ENCODE results near the gene BCL7B.
"Not testable (repeated sequence)": the region's sequence is repeated elsewhere in the genome, so short reads cannot be mapped to it uniquely, and the experiment has no call there.

BCL7B gene

DNA sequence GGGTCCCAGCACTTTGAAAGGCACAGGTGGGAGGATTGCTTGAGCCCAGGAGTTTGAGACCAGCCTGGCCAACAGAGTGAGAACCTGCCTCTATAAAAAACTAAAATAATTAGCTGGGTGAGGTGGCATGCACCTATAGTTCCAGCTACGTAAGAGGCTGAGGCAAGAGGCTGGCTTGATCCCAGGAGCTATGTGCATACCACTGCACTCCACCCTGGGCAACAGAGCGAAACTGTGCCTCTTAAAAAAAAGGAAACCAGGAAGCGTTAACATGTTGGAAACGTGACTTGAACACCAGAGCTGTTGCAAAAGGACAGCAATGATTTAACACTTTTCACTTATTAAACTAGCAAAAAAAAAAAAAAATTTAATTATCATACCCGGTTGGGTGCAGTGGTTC lies 48.0 kb downstream of the BCL7B start:
- TF ChIP-seq, protein P1, sequence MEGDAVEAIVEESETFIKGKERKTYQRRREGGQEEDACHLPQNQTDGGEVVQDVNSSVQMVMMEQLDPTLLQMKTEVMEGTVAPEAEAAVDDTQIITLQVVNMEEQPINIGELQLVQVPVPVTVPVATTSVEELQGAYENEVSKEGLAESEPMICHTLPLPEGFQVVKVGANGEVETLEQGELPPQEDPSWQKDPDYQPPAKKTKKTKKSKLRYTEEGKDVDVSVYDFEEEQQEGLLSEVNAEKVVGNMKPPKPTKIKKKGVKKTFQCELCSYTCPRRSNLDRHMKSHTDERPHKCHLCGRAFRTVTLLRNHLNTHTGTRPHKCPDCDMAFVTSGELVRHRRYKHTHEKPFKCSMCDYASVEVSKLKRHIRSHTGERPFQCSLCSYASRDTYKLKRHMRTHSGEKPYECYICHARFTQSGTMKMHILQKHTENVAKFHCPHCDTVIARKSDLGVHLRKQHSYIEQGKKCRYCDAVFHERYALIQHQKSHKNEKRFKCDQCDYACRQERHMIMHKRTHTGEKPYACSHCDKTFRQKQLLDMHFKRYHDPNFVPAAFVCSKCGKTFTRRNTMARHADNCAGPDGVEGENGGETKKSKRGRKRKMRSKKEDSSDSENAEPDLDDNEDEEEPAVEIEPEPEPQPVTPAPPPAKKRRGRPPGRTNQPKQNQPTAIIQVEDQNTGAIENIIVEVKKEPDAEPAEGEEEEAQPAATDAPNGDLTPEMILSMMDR (IDR thresholded peaks at IDR 0.05; ENCODE audit: low read depth, low read length, missing control alignments): no peak
- DNase-seq (ENCODE audit: extremely low read depth, low read depth): no peak
- H3K4me3 ChIP-seq (replicated peaks; ENCODE audit: low read depth, low read length): no peak overlapping the region

DNA sequence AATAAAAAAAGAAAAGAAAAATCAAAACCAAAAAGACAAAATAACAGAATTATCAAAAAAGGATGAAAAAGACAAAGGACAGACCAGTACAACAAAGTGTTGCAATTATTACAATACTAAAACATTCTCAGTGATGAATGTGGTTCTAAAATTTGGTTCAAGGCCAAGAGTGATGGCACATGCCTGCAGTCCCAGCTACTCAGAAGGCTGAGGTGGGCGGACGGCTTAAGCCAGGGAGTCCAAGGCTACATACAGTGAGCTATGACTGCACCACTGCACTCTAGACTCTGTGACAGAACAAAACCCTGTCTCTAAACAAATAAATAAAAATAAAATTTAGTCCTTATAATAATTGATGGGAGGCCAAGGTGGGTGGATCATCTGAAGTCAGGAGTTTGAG lies 49.9 kb downstream of the BCL7B start:
- TF ChIP-seq, protein P1 (IDR thresholded peaks at IDR 0.05; ENCODE audit: low read depth, low read length, missing control alignments): no peak
- no peak overlapping the region for H3K4me3 ChIP-seq (replicated peaks; ENCODE audit: low read depth, low read length)
- DNase-seq (ENCODE audit: extremely low read depth, low read depth): no peak

DNA sequence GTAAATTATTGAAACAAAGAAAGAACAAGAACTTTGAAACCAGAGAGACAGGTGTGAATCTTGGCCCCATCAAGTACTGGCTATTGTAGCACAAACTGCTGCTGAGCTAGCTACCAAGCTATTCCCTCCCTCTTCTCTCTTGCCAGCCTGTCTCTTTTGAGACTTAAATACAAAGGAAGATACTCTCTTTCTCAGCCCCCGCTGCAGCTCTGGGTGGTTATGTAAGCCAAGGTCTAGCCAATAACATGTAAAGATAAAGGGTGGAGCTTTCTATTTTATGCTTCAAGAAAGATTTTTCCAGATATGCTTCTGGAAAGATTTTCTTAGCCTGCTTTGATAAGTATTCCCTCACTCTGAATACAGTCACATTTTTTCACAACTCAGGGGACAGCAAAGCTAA lies 52.6 kb downstream of the BCL7B start:
- DNase-seq (ENCODE audit: extremely low read depth, low read depth): no peak
- TF ChIP-seq, protein P1 (IDR thresholded peaks at IDR 0.05; ENCODE audit: low read depth, low read length, missing control alignments): no peak
- no peak overlapping the region for H3K4me3 ChIP-seq (replicated peaks; ENCODE audit: low read depth, low read length)

DNA sequence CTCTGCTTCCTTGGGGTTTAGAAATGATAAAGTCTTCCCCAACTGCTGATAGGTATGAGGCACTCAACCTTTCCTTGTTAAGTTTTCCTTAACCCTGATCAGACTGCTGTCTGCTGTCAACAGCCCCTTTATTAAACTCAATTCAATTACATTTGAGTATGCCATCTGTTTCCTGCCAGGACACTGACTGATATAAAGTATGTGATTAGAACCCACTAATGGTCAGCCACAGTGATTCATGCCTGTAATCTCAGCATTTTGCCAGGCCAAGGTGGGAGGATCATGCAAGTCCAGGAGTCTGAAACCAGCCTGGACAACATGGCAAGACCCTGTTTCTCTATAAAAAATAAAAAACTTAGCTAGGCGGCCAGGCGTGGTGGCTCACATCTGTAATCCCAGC lies 53.5 kb downstream of the BCL7B start:
- DNase-seq (ENCODE audit: extremely low read depth, low read depth): no peak
- TF ChIP-seq, protein P1 (IDR thresholded peaks at IDR 0.05; ENCODE audit: low read depth, low read length, missing control alignments): no peak
- no peak overlapping the region for H3K4me3 ChIP-seq (replicated peaks; ENCODE audit: low read depth, low read length)

DNA sequence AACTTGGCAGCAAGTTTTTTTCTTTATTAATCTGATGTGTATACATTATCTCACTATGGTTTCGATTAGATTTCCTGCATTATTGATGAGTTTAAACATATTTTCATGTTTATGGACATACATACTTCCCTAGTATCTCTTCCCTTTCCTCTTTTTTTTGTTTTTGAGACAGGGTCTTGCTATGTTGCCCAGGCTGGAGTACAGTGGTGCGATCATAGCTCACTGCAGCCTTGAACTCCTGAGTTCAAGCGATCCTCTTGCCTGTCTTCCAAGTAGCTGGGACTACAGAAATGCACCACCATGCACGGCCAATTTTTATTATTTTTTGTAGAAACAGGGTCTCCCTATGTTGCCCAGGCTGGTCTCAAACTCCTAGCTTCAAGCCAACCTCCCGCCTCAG lies 54.3 kb downstream of the BCL7B start:
- no peak for DNase-seq (ENCODE audit: extremely low read depth, low read depth)
- TF ChIP-seq, protein P1 (IDR thresholded peaks at IDR 0.05; ENCODE audit: low read depth, low read length, missing control alignments): no peak
- H3K4me3 ChIP-seq (replicated peaks; ENCODE audit: low read depth, low read length): no peak overlapping the region

DNA sequence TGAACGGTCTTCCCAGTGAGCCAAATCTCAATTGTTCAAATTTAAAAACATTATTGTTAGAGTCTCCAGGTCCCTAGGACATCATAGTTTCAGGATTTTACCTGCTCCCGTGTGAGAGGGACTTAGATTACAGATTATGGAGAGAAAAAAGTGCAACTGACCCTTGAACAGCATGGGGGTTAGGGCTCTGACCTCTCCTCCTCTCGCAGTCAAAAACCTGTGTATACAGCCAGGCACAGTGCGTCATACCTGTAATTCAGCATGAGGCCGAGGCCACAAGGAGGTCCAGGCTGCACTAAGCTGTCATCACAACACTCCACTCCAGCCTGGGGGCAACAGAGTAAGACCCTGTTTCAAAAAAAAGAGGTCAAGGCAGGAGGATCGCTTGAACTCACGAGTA lies 60.9 kb downstream of the BCL7B start:
- no peak for DNase-seq (ENCODE audit: extremely low read depth, low read depth)
- H3K4me3 ChIP-seq (replicated peaks; ENCODE audit: low read depth, low read length): no peak overlapping the region
- TF ChIP-seq, protein P1 (IDR thresholded peaks at IDR 0.05; ENCODE audit: low read depth, low read length, missing control alignments): no peak

DNA sequence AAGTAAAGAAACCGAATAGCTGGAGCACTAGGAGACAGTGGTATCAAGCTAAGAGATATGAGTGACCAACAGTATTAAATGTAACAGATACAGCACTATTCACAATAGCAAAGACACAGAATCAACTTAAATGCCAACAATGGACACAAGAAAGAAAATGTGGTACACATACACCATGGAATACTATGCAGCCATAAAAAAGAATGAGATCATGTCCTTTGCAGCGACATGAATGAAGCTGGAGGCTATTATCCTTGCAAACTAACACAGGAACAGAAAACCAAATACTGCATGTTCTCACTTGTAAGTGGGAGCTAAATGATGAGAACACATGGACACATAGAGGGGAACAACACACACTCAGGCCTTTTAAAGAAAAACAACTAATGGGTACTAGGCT lies 62.0 kb downstream of the BCL7B start:
- H3K4me3 ChIP-seq (replicated peaks; ENCODE audit: low read depth, low read length): not testable (repeated sequence)

More for the DNA sequence above, 62.0 kb downstream of the BCL7B start:
- DNase-seq (ENCODE audit: extremely low read depth, low read depth): not testable (repeated sequence)
